Measurements from ENCODE around the gene ZNF90.
"Not testable (repeated sequence)": the region's sequence is repeated elsewhere in the genome, so short reads cannot be mapped to it uniquely, and the experiment has no call there.

Gene ZNF90

DNA sequence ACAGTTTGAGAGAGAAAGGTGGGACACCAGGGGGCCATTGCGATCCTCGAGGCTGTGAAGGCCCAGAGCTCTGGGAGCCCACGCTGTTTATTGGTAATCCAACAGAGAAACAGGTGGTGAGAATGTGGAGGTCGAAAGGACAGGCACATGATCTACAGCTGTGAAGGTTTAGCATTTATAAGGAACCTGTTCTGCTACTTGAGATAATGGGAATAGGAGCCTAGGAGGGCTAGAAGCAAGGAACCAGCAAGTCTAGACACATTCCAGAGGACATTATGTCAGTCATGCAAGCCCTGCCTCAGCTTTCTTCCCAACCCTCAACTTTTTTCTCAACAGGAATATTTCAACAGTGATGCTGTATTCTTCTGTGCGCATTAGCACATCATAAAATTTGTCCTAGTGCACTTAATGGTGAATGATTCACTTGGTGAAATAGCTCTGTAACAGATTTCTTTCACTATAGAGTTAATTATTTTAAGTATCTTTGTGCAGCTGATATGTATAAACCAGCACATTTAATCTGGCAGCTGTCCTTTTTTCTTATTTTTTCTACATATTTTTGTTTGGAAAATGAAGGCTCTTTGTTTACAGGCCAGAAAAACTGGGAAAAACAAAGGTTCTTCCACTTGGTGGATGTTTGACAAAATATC is 25.4 kb downstream of the ZNF90 start:
- no peak for DNase-seq (ENCODE audit: low spot score)
- no peak for FAIRE-seq

DNA sequence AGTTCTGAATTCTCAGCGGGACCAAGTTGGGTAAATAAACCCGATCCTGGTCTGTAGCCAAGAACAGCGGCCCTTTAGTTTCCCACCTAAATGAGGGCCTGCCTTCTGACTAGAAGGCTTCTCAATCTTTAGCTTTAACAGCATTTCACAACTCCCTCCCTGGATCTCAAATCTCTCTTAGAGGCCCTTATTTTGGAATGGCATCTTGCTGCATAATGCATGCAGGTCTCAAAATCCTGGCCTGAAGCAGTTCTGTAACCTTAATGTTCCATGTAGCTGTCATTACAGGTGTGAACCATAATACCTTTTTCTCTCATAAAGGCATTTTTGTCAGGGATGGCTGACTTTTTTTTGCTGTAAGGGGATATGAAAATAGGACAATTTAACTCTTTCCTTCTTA is 29.5 kb downstream of the ZNF90 start:
- DNase-seq (ENCODE audit: low spot score): no peak
- FAIRE-seq: no peak

DNA sequence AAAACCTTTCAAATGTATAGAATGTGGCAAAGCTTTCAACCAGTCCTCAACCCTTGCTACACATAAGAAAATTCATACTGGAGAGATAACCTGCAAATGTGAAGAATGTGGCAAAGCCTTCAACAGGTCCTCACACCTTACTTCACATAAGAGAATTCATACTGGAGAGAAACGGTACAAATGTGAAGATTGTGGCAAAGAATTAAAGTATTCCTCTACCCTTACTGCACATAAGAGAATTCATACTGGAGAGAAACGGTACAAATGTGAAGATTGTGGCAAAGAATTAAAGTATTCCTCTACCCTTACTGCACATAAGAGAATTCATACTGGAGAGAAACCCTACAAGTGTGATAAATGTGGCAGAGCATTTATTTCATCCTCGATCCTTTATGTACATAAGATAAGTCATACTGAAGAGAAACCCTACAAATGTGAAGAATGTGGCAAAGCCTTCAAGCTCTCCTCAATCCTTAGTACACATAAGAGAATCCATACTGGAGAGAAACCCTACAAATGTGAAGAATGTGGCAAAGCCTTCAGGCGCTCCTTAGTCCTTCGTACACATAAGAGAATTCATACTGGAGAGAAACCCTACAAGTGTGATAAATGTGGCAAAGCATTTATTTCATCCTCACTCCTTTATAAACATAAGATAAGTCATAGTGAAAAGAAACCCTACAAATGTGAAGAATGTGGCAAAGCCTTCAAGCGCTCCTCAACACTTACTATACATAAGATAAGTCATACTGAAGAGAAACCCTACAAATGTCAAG is 40.5 kb downstream of the ZNF90 start:
- FAIRE-seq; DNase-seq (ENCODE audit: low spot score): not testable (repeated sequence)

DNA sequence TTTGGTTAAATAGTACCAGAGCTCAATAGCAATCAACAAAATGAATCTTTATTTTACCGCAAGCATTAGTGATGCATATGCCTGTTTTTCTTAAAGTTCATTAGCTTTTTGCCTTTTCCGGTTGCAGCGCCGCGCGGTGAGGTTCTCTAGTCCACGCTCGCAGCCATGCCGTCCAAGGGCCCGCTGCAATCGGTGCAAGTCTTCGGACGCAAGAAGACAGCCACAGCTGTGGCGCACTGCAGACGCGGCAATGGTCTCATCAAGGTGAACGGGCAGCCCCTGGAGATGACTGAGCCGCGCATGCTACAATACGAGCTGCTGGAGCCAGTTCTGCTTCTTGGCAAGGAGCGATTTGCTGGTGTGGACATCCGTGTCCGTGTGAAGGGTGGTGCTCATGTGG is 47.1 kb downstream of the ZNF90 start:
- FAIRE-seq (no peak), DNase-seq (ENCODE audit: low spot score) (no peak)

DNA sequence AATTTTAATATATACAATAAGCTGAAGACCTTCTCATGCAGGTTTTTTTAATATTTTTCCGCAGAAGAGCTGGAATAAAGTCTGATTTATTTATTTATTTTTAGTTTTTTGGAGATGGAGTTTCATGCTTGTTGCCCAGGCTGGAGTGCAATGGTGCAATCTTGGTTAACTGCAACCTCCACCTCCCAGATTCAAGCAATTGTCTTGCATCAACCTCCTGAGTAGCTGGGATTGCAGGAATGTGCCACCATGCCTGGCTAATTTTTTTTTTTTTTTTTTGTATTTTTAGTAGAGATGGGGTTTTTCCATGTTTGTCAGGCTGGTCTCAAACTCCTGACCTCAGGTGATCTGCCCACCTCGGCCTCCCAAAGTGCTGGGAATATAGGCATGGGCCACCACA is 55.1 kb downstream of the ZNF90 start:
- not testable (repeated sequence) for DNase-seq (ENCODE audit: low spot score); FAIRE-seq

DNA sequence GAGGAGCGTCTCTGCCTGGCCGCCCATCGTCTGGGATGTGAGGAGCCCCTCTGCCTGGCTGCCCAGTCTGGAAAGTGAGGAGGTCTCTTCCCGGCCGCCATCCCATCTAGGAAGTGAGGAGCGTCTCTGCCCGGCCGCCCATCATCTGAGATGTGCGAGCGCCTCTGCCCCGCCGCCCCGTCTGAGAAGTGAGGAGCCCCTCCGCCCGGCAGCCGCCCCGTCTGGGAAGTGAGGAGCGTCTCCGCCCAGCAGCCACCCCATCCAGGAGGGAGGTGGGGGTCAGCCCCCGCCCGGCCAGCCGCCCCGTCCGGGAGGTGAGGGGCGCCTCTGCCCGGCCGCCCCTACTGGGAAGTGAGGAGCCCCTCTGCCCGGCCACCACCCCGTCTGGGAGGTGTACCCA is 59.9 kb downstream of the ZNF90 start:
- not testable (repeated sequence) for DNase-seq (ENCODE audit: low spot score); FAIRE-seq

DNA sequence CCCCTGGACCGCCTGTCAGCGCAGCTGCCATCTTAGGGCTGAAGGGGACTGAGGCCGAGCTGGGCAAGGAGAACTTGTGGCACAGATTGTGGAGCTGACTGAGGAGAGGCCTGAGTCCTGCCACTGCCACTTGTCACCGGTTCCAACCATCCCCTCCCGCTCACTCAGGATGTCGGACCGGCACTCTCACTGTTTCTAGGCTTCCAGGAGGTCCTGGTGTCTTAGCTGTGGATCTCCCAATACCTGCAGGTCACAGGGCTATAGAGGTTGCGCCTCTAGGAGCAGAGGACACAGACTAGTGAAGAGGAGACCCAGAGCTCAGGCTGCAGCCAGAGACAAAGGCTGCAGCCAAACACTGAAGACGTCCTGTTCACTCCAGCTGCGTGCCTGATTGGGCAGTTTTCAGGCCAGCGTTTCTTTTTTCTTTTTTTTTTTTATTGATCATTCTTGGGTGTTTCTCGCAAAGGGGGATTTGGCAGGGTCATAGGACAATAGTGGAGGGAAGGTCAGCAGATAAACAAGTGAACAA is 73.9 kb downstream of the ZNF90 start:
- no peak for FAIRE-seq
- DNase-seq (ENCODE audit: low spot score): no peak

DNA sequence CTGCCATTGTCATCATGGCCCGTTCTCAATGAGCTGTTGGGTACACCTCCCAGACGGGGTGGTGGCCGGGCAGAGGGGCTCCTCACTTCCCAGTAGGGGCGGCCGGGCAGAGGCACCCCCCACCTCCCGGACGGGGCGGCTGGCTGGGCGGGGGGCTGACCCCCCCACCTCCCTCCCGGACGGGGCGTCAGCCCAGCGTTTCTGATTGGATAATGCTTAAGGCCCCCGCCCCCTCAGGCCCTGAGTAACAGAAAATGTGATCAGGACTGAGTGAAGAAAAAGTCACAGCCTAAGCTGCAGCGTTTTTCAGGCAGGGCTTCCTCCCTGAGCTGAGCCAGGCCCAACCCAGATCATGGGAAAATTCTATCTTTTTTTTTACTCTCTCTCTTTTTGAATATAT is 74.7 kb downstream of the ZNF90 start:
- FAIRE-seq; DNase-seq (ENCODE audit: low spot score): not testable (repeated sequence)

DNA sequence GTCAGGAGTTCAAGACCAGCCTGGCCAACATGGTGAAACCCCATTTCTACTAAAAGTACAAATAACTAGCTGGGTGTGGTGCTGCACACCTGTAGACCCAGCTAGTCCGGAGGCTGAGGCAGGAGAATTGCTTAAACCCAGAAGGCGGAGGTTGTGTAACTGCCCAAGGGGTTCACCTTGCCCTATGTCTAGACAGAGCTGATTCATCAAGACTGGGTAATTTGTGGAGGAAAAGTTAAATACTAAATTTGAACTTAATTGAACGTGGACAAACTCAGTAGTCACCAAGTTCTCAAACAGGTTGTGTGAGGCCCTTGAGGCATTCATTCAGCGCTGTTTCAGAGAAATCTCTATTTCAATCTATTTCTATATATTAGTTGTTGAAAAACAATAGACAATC is 75.5 kb downstream of the ZNF90 start:
- DNase-seq (ENCODE audit: low spot score) (no peak), FAIRE-seq (no peak)

DNA sequence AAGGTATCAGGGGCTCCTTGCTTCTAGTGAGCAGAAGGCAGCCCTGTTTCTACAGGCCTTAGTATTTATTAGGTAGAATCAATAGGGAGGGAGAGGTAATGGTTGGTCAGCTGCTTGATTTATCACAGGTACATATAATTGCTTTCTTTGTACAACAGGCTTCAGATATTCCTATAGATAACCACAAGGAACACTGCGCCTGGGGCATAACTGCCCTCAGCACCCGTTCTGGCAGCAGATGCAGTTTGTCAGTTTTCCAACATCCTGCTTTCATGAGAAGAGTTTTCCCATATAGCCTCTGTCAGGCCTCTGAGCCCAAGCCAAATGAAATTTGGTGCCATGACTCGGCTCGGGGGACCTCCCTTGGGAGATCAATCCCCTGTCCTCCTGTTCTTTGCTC is 76.8 kb downstream of the ZNF90 start:
- no peak for FAIRE-seq
- DNase-seq (ENCODE audit: low spot score): no peak

DNA sequence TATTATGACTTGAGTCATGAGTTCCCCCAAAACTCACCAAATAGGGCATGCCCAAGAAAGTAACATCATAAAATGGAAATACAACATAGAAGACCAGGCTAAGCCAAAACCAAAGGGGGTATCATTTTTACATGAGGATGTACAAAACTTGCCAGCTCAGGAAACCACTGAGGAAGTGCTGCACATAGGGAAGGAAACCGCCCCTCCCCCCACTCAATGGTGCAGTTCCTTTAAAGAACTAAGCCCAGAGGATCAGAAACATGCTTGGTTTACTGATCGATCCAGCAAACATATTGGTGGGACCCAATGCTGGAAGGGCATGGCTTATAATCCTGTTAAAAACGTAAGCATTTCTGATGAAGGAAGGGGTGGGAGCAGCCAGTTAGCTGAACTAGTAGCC is 85.0 kb downstream of the ZNF90 start:
- DNase-seq (ENCODE audit: low spot score): no peak
- no peak for FAIRE-seq

DNA sequence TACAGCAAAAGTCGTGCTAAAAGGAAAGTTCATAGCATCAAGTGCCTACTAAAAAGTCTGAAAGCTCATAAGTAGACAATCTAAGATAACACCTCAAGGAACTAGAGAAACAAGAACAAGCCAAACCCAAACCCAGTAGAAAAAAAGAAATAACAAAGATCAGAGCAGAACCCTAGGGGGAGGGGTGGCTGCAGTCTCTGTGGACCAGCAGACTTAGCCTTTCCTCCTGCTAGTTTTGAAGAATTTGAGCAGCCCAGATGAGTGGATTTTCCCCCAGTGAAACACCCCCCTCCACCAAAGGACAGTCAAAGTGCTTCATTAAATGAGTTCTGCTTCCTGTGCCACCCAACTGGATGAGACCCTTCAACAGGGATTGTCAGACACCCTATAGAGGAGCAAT is 86.7 kb downstream of the ZNF90 start:
- FAIRE-seq (no peak), DNase-seq (ENCODE audit: low spot score) (no peak)

DNA sequence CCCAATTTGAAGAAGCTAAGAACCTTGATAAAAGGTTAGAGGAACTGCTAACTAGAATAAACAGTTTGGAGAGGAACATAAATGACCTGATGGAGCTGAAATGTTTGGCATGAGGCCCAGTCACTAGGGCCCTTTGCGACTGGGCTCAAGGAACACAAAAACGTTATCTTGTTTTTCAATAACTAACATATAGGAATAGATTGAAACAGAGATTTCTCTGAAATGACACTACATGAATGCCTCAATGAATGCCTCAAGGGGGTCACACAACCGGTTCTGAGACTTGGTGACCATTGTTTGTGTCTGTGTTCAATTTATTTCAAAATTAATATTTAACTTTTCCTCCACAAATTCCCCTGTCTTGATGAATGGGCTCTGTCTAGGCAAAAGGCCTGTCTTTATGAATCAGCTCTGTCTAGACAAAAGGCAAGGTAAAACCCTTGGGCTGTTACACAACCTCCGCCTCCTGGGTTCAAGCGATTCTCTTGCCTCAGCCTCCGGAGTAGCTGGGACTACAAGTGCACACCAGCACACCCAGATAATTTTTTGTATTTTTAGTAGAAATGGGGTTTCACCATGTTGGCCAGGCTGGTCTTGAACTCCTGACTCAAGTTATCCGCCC is 88.3 kb downstream of the ZNF90 start:
- DNase-seq (ENCODE audit: low spot score): no peak
- no peak for FAIRE-seq

DNA sequence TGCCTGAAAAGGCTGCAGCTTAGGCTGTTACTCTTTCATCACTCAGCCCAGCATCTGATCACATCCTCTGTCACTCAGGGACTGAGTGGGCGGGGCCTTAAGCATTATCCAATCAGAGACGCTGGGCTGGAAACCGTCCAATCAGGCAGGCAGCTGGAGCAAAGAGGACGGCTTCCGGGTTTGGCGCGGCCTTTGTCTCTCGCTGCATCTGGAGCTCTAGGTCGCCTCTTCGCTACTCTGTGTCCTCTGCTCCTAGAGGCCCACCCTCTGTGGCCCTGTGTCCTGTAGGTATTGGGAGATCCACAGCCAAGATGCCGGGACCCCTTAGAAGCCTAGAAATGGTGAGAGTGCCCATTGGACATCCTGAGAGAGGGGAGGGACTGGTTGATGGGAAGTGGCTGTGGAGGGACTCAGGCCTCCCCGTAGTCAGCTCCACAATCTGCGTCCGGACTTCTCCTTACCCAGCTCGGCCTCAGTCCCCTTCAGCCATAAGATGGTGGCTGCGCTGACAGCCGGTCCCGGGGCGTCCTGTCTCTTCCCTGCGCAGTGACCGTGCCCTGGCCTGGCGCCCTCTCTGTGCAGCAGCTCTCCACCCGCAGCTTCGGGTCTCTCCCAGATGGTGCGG is 89.3 kb downstream of the ZNF90 start, which contains the start of gene ZNF486:
ZNF486 (plus strand) TSS at position 195 of the 625 bp plus-strand sequence; CDS start at position 312, 117 bp downstream.
- DNase-seq (ENCODE audit: low spot score) (no peak), FAIRE-seq (no peak)

DNA sequence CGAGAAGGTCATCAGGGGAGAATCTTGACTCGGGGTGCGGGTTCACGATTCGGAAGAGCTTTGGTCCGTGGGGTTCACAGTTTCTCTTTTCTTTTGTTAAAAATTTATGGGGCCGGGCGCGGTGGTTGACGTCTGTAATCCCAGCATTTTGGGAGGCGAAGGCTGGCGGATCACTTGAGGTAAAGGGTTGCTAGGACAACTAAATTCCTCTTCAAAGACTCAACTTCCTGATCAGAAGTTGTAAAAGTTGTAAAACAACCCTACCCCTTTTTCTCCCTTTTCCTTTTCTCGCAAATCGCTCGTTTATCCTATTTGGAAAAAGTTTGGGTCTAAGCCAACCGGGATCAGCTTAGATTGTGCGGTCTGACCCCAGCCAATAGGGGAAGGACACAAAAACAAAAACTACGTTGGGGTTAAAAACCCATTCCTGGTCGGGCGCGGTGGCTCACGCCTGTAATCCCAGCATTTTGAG is 89.9 kb downstream of the ZNF90 start:
- no peak for DNase-seq (ENCODE audit: low spot score)

More for the DNA sequence above, 89.9 kb downstream of the ZNF90 start:
- no peak for FAIRE-seq
